Mesodermal cell (in vitro differentiated cells): ENCODE results near the gene RTN4RL1.
"Not testable (repeated sequence)": the region's sequence is repeated elsewhere in the genome, so short reads cannot be mapped to it uniquely, and the experiment has no call there.

Experiments
- H3K27ac ChIP-seq: 2 replicates; pipeline ENCODE4 v1.7.0; 2013; ENCODE audit warnings: mild to moderate bottlenecking, low read depth, low read length, moderate library complexity; ENCODE audit not compliant: severe bottlenecking
- H3K36me3 ChIP-seq: 2 replicates; pipeline ENCODE4 v1.7.1; 2013; ENCODE audit warnings: mild to moderate bottlenecking, low read length, moderate library complexity; ENCODE audit not compliant: control insufficient read depth, insufficient read depth
- H3K4me1 ChIP-seq: one replicate; pipeline ENCODE4 v1.7.1; 2013; ENCODE audit warnings: mild to moderate bottlenecking, low read length; ENCODE audit not compliant: insufficient read depth, control insufficient read depth, poor library complexity, severe bottlenecking
- H3K4me3 ChIP-seq: 2 replicates; pipeline ENCODE4 v1.7.0; 2013; ENCODE audit warnings: low read length, control low read depth, mild to moderate bottlenecking; ENCODE audit not compliant: insufficient read depth, poor library complexity, severe bottlenecking; ENCODE audit errors: extremely low read depth
- H3K9me3 ChIP-seq: 2 replicates; pipeline ENCODE4 v1.7.1; 2013; ENCODE audit warnings: mild to moderate bottlenecking, low read length, moderate library complexity; ENCODE audit not compliant: control insufficient read depth
- WGBS, 2 experiments: methylation state at CpG; one replicate each; pipeline ENCODE4 v1.1.5; 2013; ENCODE audit warnings: missing lambda C conversion rate in 2 of 2; ENCODE audit not compliant: insufficient coverage in 2 of 2; 5-methylcytosine and 5-hydroxymethylcytosine counted together

The RTN4RL1 gene

GRCh38 chr17:2023256-2023655 lies 1.9 kb downstream of the RTN4RL1 start:
- Histone ChIP-seq H3K4me1 (no peaks in the 10 kb centered on the region), H3K36me3 (no peaks in the 10 kb centered on the region), H3K4me3 (no peak overlapping the region), H3K9me3 (no peaks in the 10 kb centered on the region), H3K27ac (no peak overlapping the region)
- 32 to 40% methylated on average over 9 to 14 of the region's 16 CpGs for WGBS, 2 experiments

- WGBS, 2 experiments = 88 to 90% methylated on average over 13 to 14 of the region's 15 CpGs
- no peak overlapping the region for H3K27ac ChIP-seq
These were observed 2.4 kb downstream of the RTN4RL1 start for GRCh38 chr17:2022647-2023240.

GRCh38 chr17:2020721-2021120 lies 4.4 kb downstream of the RTN4RL1 start:
- no peaks in the 10 kb centered on the region for H3K4me1 ChIP-seq
- H3K27ac ChIP-seq = no peak overlapping the region
- WGBS, 2 experiments = 40 to 78% methylated on average over 1 to 8 of the region's 8 CpGs
- no peaks in the 10 kb centered on the region for H3K36me3 ChIP-seq
- H3K4me3 ChIP-seq = no peak overlapping the region
- H3K9me3 ChIP-seq = no peaks in the 10 kb centered on the region

More at GRCh38 chr17:2022647-2023240, 2.4 kb downstream of the RTN4RL1 start:
- Histone ChIP-seq H3K9me3 (no peaks in the 10 kb centered on the region), H3K36me3 (no peaks in the 10 kb centered on the region), H3K4me1 (no peaks in the 10 kb centered on the region), H3K4me3 (no peak overlapping the region)

- Histone ChIP-seq H3K9me3 (no peaks in the 10 kb centered on the region), H3K36me3 (no peaks in the 10 kb centered on the region), H3K27ac (no peak overlapping the region), H3K4me1 (no peaks in the 10 kb centered on the region), H3K4me3 (no peak overlapping the region)
- 92 to 94% methylated on average over 5 to 7 of the region's 8 CpGs for WGBS, 2 experiments
These were observed 5.4 kb downstream of the RTN4RL1 start for GRCh38 chr17:2019723-2020122.

- Histone ChIP-seq H3K36me3 (no peaks in the 10 kb centered on the region), H3K4me3 (no peak overlapping the region), H3K9me3 (no peaks in the 10 kb centered on the region), H3K27ac (no peak overlapping the region), H3K4me1 (no peaks in the 10 kb centered on the region)
- WGBS, 2 experiments = 81 to 87% methylated on average over 16 to 24 of the region's 24 CpGs
These were observed 6.2 kb downstream of the RTN4RL1 start for GRCh38 chr17:2018716-2019510.

GRCh38 chr17:2017274-2017941 lies 7.7 kb downstream of the RTN4RL1 start:
- Histone ChIP-seq H3K4me1 (no peaks in the 10 kb centered on the region), H3K9me3 (no peaks in the 10 kb centered on the region), H3K36me3 (no peaks in the 10 kb centered on the region), H3K27ac (no peak overlapping the region), H3K4me3 (no peak overlapping the region)
- 92 to 93% methylated on average over 15 to 19 of the region's 19 CpGs for WGBS, 2 experiments

GRCh38 chr17:2016494-2016893 lies 8.6 kb downstream of the RTN4RL1 start:
- 90 to 92% methylated on average over 17 to 20 of the region's 20 CpGs for WGBS, 2 experiments
- Histone ChIP-seq H3K4me3 (no peak overlapping the region), H3K36me3 (no peaks in the 10 kb centered on the region), H3K9me3 (no peaks in the 10 kb centered on the region), H3K4me1 (peaks cover 3% of the 10 kb centered on the region), H3K27ac (no peak overlapping the region)

- Histone ChIP-seq H3K36me3 (no peaks in the 10 kb centered on the region), H3K9me3 (no peaks in the 10 kb centered on the region), H3K4me1 (peaks cover 8% of the 10 kb centered on the region), H3K4me3 (no peak overlapping the region), H3K27ac (no peak overlapping the region)
- 89 to 95% methylated on average over 13 to 14 of the region's 14 CpGs for WGBS, 2 experiments
These were observed 9.8 kb downstream of the RTN4RL1 start for GRCh38 chr17:2015314-2015713.

GRCh38 chr17:2013994-2014317 lies 11.2 kb downstream of the RTN4RL1 start:
- H3K36me3 ChIP-seq = no peaks in the 10 kb centered on the region
- H3K9me3 ChIP-seq = no peaks in the 10 kb centered on the region
- H3K4me3 ChIP-seq = no peak overlapping the region
- 100% methylated on average over 1 of the region's 1 CpG; no CpG with 5 or more reads in 1 of the 2 experiments for WGBS, 2 experiments
- H3K4me1 ChIP-seq = peaks cover 9% of the 10 kb centered on the region
- no peak overlapping the region for H3K27ac ChIP-seq

GRCh38 chr17:2013220-2013993 lies 11.7 kb downstream of the RTN4RL1 start:
- WGBS, 2 experiments = 89 to 100% methylated on average over 5 to 6 of the region's 6 CpGs
- not testable (repeated sequence) for H3K9me3 ChIP-seq, H3K4me3 ChIP-seq, H3K36me3 ChIP-seq, H3K27ac ChIP-seq
- H3K4me1 ChIP-seq = peaks cover 14% of the 10 kb centered on the region
